Activated CD4-positive, alpha-beta T cell treated with anti-CD3 and anti-CD28 coated beads, Interleukin-2, amount 50 U/mL, for 48 hours (primary cell): Measurements from ENCODE around the gene KCNJ16.

Source experiments
- DNase-seq, 2 experiments: peaks; one replicate each; pipeline ENCODE4 v3.0.0-alpha.2; 2020

Gene KCNJ16

DNA sequence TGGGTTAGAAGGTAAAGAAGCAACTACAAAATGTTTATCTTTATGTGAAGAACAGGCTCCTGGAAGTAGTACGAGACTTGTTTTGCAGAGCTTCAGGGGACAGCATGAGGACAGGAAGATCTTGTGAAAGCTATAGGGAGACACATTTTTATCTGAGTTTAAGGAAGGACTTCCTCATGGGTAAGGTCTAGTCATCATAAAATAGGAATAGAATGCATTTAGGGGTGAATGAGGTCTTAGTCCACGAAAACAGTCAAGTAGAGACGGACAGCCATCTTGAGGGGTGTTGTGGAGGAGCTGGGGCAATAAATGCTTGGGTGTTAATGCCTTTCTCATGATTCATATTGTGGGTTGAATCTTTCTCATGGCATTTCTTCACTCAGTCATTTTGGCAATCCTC is 24.3 kb downstream of the KCNJ16 start:
- DNase-seq = no peak

DNA sequence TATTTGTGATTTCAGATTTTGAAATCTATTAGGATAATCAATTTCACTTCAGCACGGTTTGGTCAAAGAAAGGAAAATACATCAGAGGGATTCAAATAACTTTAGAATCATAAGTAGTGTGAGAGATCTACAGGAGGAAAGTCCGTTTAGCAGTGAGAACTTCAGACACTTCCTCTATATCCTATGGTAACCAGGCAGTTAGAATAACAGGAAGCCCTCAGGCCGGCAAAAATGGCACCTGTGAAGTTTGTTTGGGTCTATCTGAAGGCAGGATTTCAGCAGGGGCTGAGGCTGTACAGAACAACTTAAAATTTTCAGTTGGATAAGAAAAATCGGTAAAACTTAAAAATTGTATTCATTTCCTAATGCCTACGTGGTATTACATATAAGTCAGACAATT is 24.9 kb downstream of the KCNJ16 start:
- DNase-seq = no peak

DNA sequence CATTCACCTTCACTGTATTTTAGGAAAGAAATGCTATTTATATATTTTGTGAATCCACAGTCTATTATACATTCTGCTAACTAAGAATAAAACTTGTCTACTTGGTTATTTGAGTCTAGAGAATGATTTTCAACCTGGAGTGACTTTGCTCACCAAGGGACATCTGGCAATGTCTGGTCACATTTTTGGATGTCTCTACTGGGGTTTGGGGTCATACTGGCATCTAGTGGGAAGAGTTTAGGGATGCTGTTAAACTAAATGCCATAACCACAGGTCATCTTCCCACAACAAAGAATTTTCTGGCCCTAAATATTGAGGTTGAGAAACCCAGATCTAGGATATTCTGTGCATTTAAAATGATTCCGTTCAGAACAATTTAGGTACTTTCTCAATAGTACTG is 26.0 kb downstream of the KCNJ16 start:
- DNase-seq = no peak

DNA sequence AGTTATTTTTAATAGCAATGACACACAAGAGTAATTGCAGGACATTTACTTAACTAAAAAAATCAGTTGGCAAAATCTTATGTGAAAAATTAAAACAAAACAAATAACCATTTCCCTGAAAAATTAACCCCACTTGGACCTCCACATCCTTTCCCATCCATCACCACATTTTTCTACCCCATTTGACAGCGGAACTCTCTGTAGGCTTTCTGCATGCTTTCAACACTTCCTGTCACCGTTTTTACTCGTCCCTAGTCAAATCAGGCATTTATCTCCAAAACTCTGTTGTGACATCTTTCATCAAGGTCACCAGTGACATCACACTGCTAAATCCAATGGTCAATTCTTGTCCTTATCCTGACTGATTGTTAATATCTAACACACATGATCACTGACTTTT is 27.5 kb downstream of the KCNJ16 start:
- DNase-seq = no peak

DNA sequence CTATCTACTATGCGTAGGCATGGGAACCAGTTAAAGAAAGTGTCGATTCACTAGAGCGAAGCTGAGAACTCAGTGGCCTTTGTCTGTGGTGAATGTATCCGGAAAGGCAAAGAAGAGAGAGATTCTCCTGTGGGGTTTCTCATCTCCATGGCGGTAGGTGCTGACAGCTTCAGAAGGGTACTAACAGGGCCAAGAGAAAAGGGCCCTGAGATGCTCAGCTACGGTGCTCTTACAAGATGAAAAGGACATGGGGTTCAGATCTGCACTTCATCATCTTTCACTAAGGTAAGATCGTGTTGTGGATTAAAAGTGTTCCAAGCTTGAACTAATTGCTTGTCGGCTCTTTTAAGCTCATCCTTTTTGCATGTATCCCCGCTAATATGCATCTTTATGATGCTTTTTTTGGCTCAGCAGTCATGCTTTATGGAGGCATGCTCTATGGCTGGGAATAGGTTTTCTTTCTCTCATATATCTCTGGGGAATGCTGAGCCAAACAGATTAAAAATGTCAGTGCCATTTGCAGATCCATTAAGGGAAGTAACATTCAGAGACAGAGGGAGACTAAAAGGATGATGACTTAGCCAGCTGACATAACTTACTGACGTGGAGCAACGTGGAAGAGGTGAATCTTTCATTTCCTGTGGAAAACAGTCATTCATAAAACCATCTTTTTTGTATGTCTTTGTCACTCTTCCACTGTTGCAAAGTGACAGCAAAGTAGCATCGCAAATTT is 29.9 kb downstream of the KCNJ16 start:
- no peak for DNase-seq

DNA sequence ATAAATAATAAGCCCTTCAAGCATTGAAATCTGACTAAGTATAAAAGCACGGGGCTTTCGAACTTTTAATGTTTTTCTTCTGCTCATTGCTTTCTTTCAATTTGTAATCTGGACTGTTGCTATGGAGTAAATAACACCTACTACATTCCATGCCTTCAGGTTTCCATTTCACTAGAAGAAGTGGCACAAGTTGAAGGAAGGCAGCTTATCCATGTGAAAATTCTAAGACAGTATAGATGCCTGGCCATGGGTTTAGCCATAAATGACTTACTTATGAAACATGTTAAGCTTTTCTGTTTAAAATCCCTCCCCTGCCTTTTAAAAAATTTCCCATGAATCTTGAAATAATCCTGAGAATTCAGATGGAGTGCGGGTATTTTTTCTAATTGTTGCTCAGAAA is 30.6 kb downstream of the KCNJ16 start:
- no peak for DNase-seq

DNA sequence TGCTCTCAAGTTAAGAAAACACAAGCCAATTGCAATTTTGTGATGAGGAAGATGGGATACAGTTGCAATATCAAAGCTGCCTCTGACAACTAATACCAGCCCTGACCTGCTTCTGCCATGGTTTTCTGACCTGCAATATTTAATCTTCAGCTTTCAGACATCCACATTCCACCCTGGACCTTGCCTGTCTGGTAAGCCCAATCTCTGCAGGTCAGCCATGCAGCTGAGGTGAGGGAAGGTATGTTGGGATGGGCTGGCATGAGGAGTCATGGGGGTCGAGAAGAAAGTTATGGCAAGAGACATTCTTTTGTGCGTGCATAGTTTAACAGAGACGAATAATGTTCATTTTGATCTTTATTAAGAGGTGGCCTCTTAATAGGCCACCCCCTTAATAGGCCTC is 31.5 kb downstream of the KCNJ16 start:
- DNase-seq = no peak

DNA sequence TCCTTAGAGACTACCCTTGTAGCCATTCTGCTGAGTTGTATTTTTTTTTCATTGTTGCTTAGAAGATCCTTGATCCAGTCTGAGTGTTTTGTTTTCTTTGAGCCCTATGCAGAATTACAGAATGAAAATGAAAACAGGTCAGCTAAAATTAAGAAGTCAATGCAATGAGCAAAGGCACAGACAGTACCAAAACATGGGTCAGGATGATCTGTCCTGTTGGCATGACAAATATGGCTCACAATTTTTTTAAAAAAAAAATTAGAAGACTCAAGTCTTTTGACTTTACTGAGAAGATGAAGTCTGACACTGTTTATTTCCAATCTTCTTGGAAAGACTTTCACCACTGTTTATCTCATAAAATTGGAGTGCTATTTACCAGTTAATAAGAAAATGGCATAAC is 32.4 kb downstream of the KCNJ16 start:
- no peak for DNase-seq

DNA sequence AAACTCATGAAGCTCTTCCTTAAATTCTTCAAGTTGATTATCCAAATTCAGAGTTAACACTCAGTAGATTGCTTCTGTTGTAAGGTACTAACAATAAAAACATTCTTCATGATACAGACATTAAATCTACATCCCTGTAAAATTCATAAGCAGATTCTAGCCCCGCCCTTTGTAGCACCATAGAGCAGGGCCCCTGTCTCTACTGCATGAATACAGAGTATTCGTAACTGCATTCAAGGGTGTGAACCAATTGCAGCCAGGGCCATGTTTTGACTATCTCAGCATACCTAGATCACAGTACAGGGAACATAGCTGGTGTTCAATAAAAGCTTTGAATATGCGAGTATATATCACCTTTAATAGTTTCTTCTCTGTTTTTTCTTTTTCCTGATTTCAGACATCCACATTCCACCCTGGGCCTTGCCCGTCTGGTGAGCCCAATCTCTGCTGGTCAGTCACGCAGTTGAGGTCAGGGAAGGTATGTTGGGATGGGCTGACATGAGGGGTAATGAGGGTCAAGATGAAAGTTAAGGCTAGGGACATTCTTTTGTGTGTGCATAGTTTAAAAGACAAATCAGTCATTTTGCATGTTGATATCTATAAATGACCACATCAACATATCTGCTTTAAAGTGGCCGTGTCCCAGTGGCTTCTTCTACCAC is 33.0 kb downstream of the KCNJ16 start:
- no peak for DNase-seq

DNA sequence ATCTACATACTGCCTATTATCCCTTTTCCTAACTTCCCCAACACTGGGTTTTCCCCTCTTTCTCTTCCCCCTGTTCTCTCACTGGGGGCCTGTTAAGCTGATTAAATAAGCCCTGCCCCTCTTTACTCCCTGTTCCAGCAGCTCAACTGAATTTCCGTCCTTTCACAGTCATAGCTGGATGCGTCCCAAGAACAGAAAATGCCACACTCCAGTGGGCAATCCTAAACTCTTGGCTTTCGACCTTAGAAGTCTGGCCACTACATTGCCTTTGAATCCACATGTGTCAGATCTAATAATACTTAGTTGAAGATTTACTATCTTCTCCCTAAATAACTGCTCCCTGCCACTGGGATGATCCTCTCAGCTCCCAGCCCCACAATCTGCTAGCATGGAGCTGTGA is 34.5 kb downstream of the KCNJ16 start:
- no peak for DNase-seq

DNA sequence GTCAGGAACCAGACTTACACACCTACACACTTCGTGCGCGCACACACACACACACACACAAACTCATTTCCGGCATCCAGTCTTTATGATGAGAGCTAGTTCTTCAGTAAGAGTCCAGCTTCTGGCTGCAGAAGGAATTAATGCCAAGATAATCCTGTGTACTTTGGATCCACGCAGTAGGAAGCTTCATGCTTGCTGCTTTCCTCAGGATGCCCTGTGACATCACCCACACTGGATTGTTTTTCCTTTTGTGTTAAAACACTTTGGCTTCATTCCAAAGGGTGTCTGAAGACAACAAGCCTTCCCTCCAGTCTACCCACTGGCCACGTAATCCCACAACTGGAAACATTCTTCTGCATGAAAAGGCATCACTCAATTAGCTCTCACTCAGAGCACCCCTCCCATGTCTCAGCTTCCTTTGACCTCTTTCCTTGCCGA is 35.4 kb downstream of the KCNJ16 start:
- DNase-seq = no peak

DNA sequence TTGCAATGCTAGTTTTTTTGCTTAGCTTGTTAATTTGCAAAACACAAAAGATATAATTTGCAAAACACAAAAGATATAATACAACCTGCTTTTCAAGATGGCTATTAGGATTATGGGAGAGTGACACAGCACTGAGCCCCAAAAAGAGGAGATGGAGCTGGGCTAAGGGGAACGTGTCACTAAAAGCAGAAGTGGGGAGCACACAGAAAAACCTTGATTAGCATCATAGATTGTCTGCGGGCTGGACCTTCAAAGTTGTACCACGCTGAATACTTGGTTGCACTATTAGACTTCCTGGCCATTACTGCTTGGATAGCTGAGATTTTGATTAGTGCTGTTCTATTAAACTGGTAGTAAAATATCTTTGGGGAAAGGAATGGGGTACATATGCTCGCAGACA is 36.2 kb downstream of the KCNJ16 start:
- no peak for DNase-seq

DNA sequence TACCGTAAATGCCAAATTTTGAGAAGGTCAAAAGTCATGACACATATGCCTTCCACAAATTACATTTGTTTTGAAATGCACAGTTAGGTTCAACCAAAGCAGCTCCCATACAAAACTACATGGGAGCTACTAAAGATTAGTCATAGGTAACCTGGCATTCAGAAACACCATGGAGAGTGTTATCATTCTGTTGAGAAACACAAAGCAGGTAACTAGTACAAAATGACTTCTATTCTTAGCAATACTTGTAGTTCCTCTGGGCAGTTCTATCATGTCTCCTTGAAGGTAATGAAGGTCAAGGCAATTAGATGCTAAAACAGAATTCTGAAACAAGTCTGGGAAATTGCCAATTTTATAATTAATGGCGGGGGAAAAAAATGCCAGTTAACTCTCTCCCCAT is 39.4 kb downstream of the KCNJ16 start:
- DNase-seq = no peak

DNA sequence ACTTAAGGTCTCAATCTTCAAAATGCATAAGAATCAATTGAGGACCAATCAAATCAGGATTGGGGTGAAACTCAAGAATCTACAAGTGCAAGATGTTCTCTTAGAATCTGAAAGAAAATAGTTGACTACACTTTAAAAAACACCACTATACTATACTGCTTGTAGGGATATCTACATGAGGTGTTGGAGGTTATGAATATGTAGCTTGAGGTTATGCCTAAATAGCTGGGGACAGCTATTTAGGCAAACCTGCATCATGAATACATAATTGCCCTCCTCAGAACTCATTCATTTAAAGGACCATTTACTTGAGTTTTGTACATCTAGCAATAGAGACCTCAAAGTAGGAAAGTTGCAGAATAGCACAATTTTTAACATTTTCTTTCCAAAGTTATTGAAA is 40.1 kb downstream of the KCNJ16 start:
- no peak for DNase-seq

DNA sequence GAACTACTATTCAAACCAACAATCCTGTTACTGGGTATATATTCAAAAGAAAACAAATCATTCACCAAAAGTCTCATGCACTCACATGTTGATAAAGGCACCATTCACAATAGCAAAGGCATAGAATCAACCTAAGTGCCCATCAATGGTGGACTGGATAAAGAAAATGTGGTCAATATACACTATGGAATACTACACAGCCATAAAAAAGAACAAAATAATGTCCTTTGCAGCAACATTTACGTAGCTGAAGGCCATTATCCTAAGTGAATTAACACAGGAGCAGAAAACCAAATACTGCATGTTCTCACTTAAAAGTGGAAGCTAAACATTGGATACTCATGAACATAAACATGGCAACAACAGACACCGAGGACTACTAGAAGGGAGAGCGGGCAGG is 41.9 kb downstream of the KCNJ16 start:
- DNase-seq = no peak

DNA sequence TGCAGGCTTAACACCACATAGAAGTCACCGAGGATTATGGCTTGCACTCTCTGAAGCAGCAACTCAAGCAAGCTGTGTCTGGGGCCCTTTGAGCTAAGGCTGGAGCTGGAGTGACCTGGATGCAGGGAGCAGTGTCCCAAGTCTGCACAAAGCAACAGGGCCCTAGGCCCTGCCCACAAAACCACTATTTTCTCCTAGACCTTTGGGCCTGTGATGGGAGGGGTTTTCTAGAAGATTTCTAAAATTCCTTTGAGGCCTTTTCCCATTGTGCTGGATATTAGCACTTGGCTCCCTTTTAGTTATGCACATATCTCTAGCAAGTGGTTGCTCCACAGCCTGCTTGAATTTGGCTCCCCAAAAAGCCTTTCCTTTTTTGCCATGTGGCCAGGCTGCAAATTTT is 44.5 kb downstream of the KCNJ16 start:
- no peak for DNase-seq

DNA sequence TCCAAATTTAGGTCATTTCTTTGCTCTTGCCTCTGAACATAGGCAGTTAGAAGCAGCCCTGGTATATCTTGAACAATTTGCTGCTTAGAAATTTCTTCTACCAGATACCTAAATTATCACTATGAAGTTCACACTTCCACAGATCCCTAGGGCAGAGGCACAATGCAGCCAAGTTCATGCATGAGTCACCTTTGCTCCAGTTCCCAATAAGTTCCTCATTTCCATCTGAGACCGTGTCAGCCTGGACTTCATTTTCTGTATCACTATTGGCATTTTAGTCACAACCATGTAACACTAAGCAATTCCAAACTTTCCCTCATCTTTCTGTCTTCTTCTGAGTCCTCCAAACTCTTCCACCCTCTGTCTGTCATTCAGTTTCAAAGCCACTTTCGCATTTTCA is 45.0 kb downstream of the KCNJ16 start:
- DNase-seq = no peak

DNA sequence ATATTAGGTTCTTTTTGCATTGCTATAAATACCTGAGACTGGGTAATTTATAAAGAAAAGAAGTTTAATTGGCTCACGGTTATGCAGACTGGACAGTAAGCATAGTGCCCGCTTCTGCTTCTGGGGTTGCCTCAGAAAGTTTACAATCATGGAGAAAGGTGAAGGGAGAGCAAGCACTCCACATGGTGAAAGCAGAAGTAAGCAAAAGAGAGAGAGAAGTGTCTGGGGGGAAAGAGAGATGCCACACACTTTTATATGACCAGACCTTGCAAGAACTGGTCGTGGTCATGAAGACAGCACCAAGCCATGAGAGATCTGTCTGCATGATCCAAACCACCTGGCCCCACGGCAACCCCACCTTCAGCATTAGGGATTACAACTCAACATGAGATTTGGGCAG is 45.4 kb downstream of the KCNJ16 start:
- no peak for DNase-seq

DNA sequence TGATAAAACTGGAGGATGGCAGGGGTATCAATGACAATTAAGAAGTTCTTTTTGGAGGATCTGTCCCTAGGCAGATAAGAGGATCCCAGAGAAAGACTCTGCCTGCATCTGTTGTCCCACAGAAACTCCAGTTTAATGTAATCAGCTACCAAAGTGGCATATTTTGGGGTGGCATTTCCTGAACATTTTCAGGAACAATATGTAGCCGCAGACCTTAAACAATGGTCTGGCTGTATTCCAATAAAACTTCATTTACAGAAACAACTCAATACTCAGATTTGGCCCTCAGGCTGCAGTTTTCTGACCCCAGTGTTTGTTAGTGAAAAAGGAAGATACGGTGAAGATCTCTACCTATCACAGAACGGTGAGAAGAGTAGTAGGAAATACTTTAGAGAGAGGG is 46.1 kb downstream of the KCNJ16 start:
- no peak for DNase-seq

DNA sequence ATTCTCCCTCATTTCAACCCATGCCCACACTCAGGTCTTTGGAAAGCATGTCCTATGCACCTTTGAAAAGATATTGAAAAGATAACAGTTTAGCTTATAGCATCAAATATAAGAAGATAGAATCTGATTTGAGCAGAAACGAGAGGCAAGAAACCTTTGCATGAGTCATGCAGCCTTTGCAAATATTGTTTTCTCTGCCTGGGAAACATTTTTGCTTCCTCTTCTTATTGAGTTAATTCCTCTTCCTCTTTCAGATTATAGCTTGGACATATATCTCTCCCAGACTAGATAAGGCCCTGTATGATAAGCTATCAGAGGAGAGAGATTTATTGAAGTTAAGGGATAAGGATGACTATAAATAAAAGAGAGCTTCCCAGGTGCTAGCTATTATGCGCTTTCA is 48.2 kb downstream of the KCNJ16 start:
- no peak for DNase-seq

DNA sequence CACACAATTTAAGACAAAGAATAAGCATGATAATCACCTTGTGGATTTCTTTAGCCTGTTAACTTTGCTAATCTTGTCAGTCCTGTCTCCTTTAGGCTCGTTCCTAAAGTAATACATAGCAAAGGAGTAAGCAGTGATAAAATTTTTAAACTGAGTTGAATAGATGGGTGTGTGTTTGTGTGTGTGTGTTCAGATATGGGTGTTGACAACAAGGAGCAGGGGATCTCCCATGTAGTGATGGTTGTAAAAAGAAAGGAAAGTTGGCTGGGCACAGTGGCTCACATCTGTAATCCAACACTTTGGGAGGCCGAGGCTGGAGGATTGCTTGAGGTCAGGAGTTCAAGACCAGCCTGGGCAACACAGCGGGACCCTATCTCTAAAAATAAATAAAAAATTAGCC is 49.7 kb downstream of the KCNJ16 start:
- DNase-seq = no peak

DNA sequence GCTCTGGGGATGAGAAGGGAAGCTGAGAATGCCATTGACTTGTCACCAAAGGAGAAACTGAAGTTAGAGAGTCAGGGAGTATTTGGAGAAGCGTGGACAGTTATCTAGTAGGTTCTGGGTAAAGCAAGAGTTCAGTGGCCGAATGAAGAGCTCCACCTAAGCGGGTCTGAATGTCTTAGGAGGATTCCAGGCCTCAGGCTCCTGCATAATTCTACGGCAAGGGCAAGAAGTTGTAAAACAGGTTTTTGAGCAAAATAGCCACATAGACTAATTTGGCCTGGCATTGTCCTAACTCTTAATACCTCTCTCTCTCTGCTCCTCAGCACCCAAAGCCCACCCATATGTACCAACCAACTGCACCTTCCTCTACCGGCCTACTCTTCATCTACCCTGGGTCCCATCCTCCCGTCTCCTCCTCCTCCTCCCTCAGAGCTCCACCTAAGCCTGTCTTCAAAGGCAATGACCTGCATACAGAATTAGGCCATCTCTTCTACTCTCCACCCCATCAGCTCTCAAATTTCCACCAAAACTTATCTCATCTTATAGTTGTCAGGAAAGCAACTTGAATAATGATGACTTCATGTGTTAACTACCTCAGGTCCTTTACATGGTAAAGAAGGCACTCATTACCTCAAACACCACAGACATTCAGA is 52.3 kb downstream of the KCNJ16 start:
- DNase-seq = no peak

DNA sequence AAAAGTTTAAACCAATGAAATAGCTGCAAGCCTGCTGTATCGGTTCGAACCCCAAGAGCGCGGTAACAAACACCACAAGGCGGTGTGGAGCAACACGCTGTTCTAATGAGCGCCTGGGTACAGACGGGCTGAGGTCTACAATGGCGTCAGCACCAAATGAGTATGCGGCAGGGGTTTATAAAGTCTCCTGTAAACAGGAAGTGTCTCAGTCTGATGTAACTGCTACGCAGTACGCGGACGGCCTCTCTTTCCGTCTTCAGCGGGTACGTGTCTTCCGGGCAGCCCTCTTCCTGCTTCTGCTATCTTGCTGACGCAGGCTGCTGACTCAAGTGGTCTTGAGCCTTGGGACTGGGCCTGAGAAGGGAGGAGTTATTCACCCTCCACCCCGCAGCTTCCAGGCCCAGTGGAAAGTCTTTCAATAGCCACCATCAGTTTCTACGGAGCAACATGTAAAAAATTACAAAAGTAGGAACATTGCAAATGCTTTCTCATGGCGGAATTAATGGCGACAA is 53.8 kb downstream of the KCNJ16 start:
- no peak for DNase-seq

DNA sequence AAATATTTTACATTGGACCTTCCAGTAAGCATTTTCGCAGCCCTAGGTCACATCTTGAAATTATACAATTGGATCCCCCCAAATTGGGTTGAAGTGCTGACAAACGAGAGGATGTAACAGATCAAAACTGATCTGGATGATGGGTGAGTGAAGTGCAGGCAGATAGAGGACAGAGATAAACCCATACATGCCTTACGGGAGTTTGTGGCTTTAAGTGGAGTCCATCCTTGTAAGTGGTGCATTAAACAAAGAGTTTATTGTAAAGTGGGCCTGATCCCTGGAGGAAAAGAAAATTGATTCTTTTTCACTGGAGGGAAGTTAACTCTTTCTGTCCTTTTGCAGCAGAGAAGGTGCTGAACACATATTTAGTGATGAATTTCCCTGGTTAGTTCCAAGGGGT is 55.3 kb downstream of the KCNJ16 start:
- no peak for DNase-seq
